ENCODE results near the gene CGNL1.
A peak's percentile ranks its signal among the peaks of the same experiment; 100 is the strongest.

CGNL1 gene

GRCh38 chr15:57575363-57575762, 199.1 kb downstream of the CGNL1 start:
- no peaks in the 10 kb centered on the region for H3K4me1 Mint-ChIP-seq (ENCODE audit: low read depth)
- H3K36me3 Mint-ChIP-seq (ENCODE audit: low read depth) = no peaks in the 10 kb centered on the region
- H3K9me3 Mint-ChIP-seq = no peaks in the 10 kb centered on the region
- peaks cover 28% of the 10 kb centered on the region for H3K27me3 Mint-ChIP-seq (ENCODE audit: low read depth)
- no peak overlapping the region for H3K4me3 Mint-ChIP-seq
- no peak overlapping the region for H3K27ac Mint-ChIP-seq

DNA sequence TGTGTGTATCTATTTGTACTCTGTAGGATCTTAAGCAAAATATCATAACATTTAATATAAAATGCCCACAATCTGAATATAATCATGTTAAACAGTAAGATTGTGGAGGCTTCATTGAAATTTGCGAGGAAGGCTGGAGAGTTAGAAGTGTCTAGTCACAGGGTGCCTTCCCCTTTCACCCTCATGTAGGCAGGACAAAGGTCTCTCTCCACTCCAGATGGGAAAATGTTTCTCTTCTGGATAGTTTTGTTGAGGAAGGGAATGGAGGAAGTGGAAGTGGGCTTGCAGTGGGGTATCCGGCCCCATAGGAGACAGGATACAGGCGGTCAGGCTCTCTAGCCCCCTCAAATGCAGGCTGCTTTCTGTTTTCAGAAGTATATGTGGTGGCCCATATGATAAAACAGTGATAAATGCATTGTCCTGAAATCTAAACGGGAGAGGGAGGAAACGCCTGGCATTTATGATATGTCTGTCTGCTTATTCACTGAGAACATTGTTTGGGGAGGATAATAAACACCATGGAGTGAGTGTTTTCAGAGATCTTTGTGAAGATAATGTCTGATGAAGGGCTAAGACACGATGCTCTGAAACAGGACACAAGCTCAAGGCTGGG, 202.1 kb downstream of the CGNL1 start:
- peaks cover 4% of the 10 kb centered on the region for H3K36me3 Mint-ChIP-seq (ENCODE audit: low read depth)
- H3K9me3 Mint-ChIP-seq = peaks cover 8% of the 10 kb centered on the region
- H3K4me1 Mint-ChIP-seq (ENCODE audit: low read depth) = no peaks in the 10 kb centered on the region
- peaks cover 32% of the 10 kb centered on the region for H3K27me3 Mint-ChIP-seq (ENCODE audit: low read depth)
- H3K4me3 Mint-ChIP-seq = no peak overlapping the region
- H3K27ac Mint-ChIP-seq = no peak overlapping the region

DNA sequence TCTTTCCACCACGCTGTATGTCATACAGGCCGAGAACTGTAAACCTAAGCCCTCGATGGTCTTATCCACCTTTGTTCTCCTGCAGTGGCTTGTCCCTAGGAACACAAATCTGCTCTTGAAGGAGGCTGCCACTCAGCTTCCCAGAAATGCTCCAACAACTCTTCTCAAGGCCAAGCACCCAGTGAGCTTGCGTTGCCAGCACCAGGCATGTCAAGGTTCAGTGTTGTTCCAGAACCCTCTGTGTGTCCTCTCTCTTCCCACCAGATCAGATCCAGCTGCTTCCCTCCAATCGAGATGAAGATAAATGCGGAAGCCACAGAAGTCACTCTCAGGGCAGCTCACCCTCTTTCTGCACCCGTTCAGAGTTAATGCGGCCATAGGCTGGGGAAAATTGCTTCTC, 204.1 kb downstream of the CGNL1 start:
- H3K4me1 Mint-ChIP-seq (ENCODE audit: low read depth) = no peaks in the 10 kb centered on the region
- peaks cover 36% of the 10 kb centered on the region for H3K27me3 Mint-ChIP-seq (ENCODE audit: low read depth)
- peaks cover 14% of the 10 kb centered on the region for H3K9me3 Mint-ChIP-seq

GRCh38 chr15:57580866-57581265, 204.6 kb downstream of the CGNL1 start:
- Mint-ChIP-seq H3K9me3 (peaks cover 14% of the 10 kb centered on the region), H3K27ac (no peak overlapping the region), H3K27me3 (ENCODE audit: low read depth) (peaks cover 36% of the 10 kb centered on the region), H3K4me1 (ENCODE audit: low read depth) (no peaks in the 10 kb centered on the region), H3K4me3 (no peak overlapping the region), H3K36me3 (ENCODE audit: low read depth) (peaks cover 4% of the 10 kb centered on the region)

More for the DNA sequence above, 204.1 kb downstream of the CGNL1 start:
- no peak overlapping the region for H3K4me3 Mint-ChIP-seq
- H3K36me3 Mint-ChIP-seq (ENCODE audit: low read depth) = peaks cover 4% of the 10 kb centered on the region
- H3K27ac Mint-ChIP-seq = no peak overlapping the region

DNA sequence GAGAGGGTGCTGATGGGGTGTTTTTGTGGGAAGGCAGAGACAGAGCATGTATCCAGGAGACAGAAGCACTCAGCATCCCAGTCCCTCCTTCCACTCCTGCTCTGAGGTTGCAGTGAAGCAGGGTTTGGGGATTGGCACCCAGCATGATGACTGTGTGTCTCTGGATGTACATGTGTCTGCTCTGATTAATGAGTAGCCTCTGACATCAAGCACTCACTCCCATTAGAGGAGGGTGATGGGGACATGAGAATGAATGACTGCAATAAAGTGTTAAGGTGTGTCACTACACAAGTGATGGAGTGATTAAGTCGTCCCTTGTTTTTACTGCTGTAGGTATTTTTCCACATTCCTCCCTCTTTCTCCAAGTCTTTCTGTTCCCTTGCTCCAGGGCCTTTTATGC, 205.8 kb downstream of the CGNL1 start:
- Mint-ChIP-seq H3K9me3 (peaks cover 14% of the 10 kb centered on the region), H3K4me1 (ENCODE audit: low read depth) (peaks cover 2% of the 10 kb centered on the region), H3K36me3 (ENCODE audit: low read depth) (peaks cover 4% of the 10 kb centered on the region), H3K27me3 (ENCODE audit: low read depth) (peaks cover 35% of the 10 kb centered on the region), H3K27ac (no peak overlapping the region), H3K4me3 (no peak overlapping the region)

DNA sequence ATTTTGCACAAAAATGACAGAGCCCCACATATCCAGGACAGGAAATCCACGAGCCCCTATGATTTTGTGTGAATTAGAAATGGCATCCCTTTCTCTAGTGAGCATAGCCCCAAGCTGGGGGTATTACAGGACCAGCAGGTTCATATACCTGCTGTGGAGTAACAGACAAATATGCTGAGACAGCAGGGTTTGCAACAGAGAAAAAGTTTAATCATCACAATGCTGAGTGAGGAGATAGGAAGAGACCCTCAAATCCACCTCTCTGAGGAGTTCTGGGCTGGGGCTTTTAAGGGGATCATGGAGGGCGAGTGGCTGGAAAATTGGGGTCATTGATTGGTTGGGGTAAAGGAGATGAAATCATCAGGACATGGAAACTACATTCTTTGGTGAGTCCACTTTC, 207.0 kb downstream of the CGNL1 start:
- H3K4me3 Mint-ChIP-seq = no peak overlapping the region
- peaks cover 4% of the 10 kb centered on the region for H3K36me3 Mint-ChIP-seq (ENCODE audit: low read depth)
- H3K4me1 Mint-ChIP-seq (ENCODE audit: low read depth) = peaks cover 12% of the 10 kb centered on the region
- no peak overlapping the region for H3K27ac Mint-ChIP-seq
- H3K27me3 Mint-ChIP-seq (ENCODE audit: low read depth) = peaks cover 31% of the 10 kb centered on the region
- peaks cover 14% of the 10 kb centered on the region for H3K9me3 Mint-ChIP-seq

GRCh38 chr15:57583720-57584119, 207.4 kb downstream of the CGNL1 start:
- Mint-ChIP-seq H3K9me3 (peaks cover 14% of the 10 kb centered on the region), H3K27me3 (ENCODE audit: low read depth) (peaks cover 32% of the 10 kb centered on the region), H3K4me3 (no peak overlapping the region), H3K27ac (no peak overlapping the region), H3K36me3 (ENCODE audit: low read depth) (peaks cover 4% of the 10 kb centered on the region), H3K4me1 (ENCODE audit: low read depth) (peaks cover 12% of the 10 kb centered on the region)

GRCh38 chr15:57586661-57587424, 210.5 kb downstream of the CGNL1 start:
- Mint-ChIP-seq H3K9me3 (peaks cover 14% of the 10 kb centered on the region), H3K27me3 (ENCODE audit: low read depth) (peaks cover 42% of the 10 kb centered on the region), H3K36me3 (ENCODE audit: low read depth) (peaks cover 4% of the 10 kb centered on the region), H3K27ac (peak overlapping the region; percentile 18), H3K4me3 (no peak overlapping the region), H3K4me1 (ENCODE audit: low read depth) (peaks cover 15% of the 10 kb centered on the region)

DNA sequence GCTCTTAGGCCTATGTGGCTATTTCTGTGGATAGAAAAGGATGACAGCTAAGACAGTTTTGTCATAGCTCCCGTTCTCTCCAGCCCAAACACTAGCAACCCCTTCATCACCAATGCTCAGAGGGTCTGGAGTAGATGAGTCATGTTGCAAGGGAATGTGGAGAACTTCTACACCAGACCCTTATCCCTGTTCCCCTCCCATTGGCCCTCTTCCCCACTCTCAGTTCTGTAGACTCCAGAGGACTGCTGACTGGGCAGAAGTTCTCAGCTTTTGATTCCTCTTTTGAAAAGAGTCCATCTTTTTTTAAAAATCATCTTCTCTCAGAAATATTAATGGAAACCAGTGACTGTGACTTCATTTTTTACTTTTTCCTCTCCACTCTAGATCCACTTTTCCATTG, 213.0 kb downstream of the CGNL1 start:
- Mint-ChIP-seq H3K27ac (no peak overlapping the region), H3K36me3 (ENCODE audit: low read depth) (no peaks in the 10 kb centered on the region), H3K9me3 (no peaks in the 10 kb centered on the region), H3K27me3 (ENCODE audit: low read depth) (peaks cover 54% of the 10 kb centered on the region), H3K4me3 (no peak overlapping the region), H3K4me1 (ENCODE audit: low read depth) (peaks cover 15% of the 10 kb centered on the region)

DNA sequence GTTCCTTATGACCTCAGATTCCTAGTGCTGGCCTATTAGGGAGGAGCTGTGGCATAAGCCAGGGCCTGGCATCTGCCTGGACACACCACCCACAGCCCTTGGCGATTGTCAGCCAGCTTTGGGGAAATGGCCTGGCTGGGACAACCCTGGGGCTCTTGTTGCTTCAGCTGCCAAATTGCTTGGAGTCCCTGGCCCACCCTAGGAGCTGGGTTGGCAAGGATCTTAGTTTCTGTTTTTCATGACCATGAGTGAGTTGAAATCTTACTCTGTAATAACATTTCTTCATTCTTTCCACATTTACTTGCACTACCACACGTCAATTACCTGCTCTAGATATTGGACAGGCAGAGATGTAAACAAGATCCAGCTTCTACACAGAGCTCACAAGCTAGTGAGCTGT, 213.4 kb downstream of the CGNL1 start:
- H3K36me3 Mint-ChIP-seq (ENCODE audit: low read depth) = no peaks in the 10 kb centered on the region
- peaks cover 15% of the 10 kb centered on the region for H3K4me1 Mint-ChIP-seq (ENCODE audit: low read depth)
- no peak overlapping the region for H3K4me3 Mint-ChIP-seq
- H3K27me3 Mint-ChIP-seq (ENCODE audit: low read depth) = peaks cover 58% of the 10 kb centered on the region
- H3K9me3 Mint-ChIP-seq = no peaks in the 10 kb centered on the region
- no peak overlapping the region for H3K27ac Mint-ChIP-seq

DNA sequence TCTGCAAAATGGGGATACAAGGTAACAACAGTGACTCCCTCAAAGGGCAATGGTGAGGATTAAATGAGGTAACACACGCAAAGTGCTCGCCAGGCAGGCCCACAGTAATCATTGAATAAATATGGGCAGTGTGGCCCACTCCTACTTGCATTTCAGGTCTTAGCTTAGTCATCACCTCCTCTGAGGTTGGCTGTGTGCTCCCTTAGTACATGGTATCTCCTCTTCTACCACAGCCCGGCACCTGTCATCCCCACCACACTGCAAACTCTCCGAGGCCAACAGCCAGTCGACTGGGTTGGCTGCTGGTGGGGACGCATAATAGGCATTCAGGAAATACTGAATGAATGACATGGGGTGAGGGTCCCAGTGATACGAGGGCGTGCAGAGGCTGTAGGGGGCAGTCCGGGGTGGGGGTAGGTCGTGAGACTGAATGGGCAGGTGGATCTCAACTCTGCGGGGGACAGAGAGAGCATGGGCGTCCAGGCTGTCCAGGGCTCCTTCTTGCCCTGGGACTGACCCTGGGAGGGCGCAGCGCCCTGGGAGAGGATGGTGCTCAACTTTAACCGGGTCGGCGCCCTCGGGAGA, 215.0 kb downstream of the CGNL1 start:
- peak overlapping the region; percentile 41 for H3K4me3 Mint-ChIP-seq
- H3K4me1 Mint-ChIP-seq (ENCODE audit: low read depth) = peaks cover 15% of the 10 kb centered on the region
- H3K36me3 Mint-ChIP-seq (ENCODE audit: low read depth) = no peaks in the 10 kb centered on the region
- peaks cover 59% of the 10 kb centered on the region for H3K27me3 Mint-ChIP-seq (ENCODE audit: low read depth)
- H3K27ac Mint-ChIP-seq = no peak overlapping the region
- no peaks in the 10 kb centered on the region for H3K9me3 Mint-ChIP-seq

- peak within 1 kb of the TSS; percentile 41 for H3K4me3 Mint-ChIP-seq
- no peaks in the 10 kb centered on the region for H3K36me3 Mint-ChIP-seq (ENCODE audit: low read depth)
- H3K27me3 Mint-ChIP-seq (ENCODE audit: low read depth) = peaks cover 62% of the 10 kb centered on the region
- H3K9me3 Mint-ChIP-seq = no peaks in the 10 kb centered on the region
- peaks cover 14% of the 10 kb centered on the region for H3K4me1 Mint-ChIP-seq (ENCODE audit: low read depth)
- H3K27ac Mint-ChIP-seq = no peak within 1 kb of the TSS
Observed at GRCh38 chr15:57591822-57592367, 215.6 kb downstream of the CGNL1 start, which contains the start of gene MYZAP. Gene MYZAP, plus strand, starts transcription at chr15:57591904. Its CDS starts 131 bp downstream, at chr15:57592035.

- Mint-ChIP-seq H3K27ac (no peak overlapping the region), H3K27me3 (ENCODE audit: low read depth) (peaks cover 62% of the 10 kb centered on the region), H3K9me3 (no peaks in the 10 kb centered on the region), H3K4me1 (ENCODE audit: low read depth) (peaks cover 9% of the 10 kb centered on the region), H3K4me3 (peak overlapping the region; percentile 27), H3K36me3 (ENCODE audit: low read depth) (no peaks in the 10 kb centered on the region)
Observed at GRCh38 chr15:57592426-57592825, 216.1 kb downstream of the CGNL1 start.

DNA sequence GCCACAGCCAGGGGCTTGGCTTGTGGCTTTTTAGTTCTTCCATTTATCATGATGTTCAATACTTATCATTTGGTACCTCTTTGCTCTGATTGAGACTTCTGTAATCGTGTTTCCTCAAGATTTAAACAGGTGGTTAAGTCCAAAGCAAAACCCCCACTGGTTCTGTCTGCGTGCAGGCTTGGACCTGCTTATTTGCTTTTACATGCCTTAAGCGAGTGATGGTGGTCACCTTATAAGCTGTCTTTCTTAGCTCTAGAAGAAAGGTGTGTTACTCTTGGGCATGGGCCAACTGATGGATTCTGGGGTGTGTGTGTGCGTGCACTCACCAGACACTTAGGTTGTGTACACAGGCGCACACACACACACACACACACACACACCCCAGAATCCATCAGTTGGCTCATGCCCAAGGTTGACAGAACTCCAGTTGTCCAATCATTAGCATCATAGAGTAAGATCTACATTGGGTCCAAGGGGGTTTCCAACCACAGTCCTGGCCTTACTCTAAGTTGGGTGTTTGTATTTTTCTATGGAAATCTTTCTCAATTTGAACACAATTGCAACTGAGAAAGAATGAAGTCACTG, 216.6 kb downstream of the CGNL1 start:
- Mint-ChIP-seq H3K27ac (no peak overlapping the region), H3K36me3 (ENCODE audit: low read depth) (no peaks in the 10 kb centered on the region), H3K4me3 (peak overlapping the region; percentile 27), H3K9me3 (no peaks in the 10 kb centered on the region), H3K27me3 (ENCODE audit: low read depth) (peaks cover 57% of the 10 kb centered on the region), H3K4me1 (ENCODE audit: low read depth) (peaks cover 4% of the 10 kb centered on the region)
